Placental pericyte (primary cell): ENCODE results near the gene FIGN. TPM values are rescaled to one million over a fixed set of nuclear protein-coding genes. Genes with fewer than 3 reads are reported as not detected.

ENCODE experiments used
- total RNA-seq: library from RNA; depleted of rRNA; stranded (reverse); fragments of >200 nt; gene quantifications from 2 replicates; pipeline ENCODE4 v1.2.3, GENCODE V29; 2012

FIGN gene
- total RNA-seq, result 1.3 and 2.9 TPM in 2 replicates

DNA sequence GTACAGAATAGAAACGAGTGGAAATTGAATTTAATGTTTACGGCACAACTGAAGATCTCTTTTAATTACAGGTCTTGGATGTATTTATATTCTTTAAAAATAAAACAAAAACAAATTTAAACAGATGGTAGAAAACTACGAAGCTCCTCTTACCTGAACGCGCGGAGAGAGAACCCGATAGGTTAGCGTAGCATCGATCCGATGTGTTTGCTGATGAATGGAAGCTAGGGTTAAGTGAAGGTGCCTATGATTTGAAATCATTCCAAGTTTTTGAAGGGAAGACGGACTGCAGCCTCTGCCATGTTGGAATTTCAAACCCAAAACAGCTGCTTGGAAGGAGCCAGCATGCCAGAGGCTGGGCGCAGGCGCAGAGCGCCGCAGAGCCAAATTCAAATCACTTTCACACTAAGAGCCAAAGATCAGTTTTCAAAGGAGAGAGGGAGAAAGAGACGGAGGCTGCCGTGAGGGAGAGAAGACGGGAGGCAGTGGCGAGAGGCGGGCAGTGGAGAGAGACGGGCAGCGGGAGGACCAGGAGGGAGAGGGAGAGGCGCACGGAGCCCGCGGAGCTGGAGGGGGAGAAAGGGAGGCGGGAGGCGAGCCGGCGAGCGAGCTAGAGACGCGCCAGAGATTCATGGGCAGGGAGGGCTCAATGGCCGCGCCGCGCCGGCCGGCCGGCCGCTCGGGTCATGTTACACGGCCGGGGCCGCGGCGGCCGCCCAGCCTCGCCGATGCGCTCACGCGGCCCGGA lies at the start of gene FIGN:
TSS of gene FIGN (minus strand) at position 324 of the 748 bp plus-strand sequence. CDS start 1,081 bp downstream, outside the sequence.

